ENCODE results near the gene ZSCAN16. TPM values are rescaled to one million over a fixed set of nuclear protein-coding genes. Genes with fewer than 3 reads are reported as not detected.

ZSCAN16 gene
- total and polyA plus RNA-seq, 3 donors from 2014 or later = 3.5 to 4.4 (median 3.6) TPM

- no peaks in the 10 kb centered on the region for H3K9me3 ChIP-seq
- intact Hi-C loops (cut with DNase I; ENCODE audit: low total_unique reads) = no loop called here
- H3K4me1 ChIP-seq = peaks cover 8% of the 10 kb centered on the region
- H3K27ac ChIP-seq = no peak overlapping the region
- no peak for DNase-seq
- H3K36me3 ChIP-seq (ENCODE audit: low read depth, missing control alignments) = no peaks in the 10 kb centered on the region
- no peak for TF ChIP-seq POLR2A (IDR thresholded peaks at IDR 0.05)
- no peak for TF ChIP-seq CTCF (IDR thresholded peaks at IDR 0.05)
- H3K27me3 ChIP-seq = no peaks in the 10 kb centered on the region
- H3K4me3 ChIP-seq = peak overlapping the region; percentile 45 to 71
- 5 to 8% methylated on average over 6 of the region's 6 CpGs for WGBS, 2 donors
Observed at GRCh38 chr6:28124971-28125353, 553 bp downstream of the ZSCAN16 start.

GRCh38 chr6:28125401-28125800, 992 bp downstream of the ZSCAN16 start:
- peaks cover 8% of the 10 kb centered on the region for H3K4me1 ChIP-seq
- no peak for DNase-seq
- H3K9me3 ChIP-seq = no peaks in the 10 kb centered on the region
- no peaks in the 10 kb centered on the region for H3K36me3 ChIP-seq (ENCODE audit: low read depth, missing control alignments)
- H3K4me3 ChIP-seq = no peak overlapping the region
- H3K27me3 ChIP-seq = no peaks in the 10 kb centered on the region
- intact Hi-C loops (cut with DNase I; ENCODE audit: low total_unique reads) = no loop called here
- H3K27ac ChIP-seq = no peak overlapping the region
- 73 to 85% methylated on average over 2 to 4 of the region's 4 CpGs for WGBS, 2 donors
- TF ChIP-seq POLR2A (IDR thresholded peaks at IDR 0.05) = no peak
- TF ChIP-seq CTCF (IDR thresholded peaks at IDR 0.05) = no peak

- Histone ChIP-seq H3K4me3 (no peak overlapping the region), H3K27me3 (no peaks in the 10 kb centered on the region), H3K4me1 (peaks cover 13% of the 10 kb centered on the region), H3K36me3 (ENCODE audit: low read depth, missing control alignments) (no peaks in the 10 kb centered on the region), H3K27ac (no peak overlapping the region), H3K9me3 (no peaks in the 10 kb centered on the region)
- WGBS, 2 donors = 62 to 70% methylated on average over 3 of the region's 3 CpGs
- TF ChIP-seq CTCF (IDR thresholded peaks at IDR 0.05) = no peak
- no peak for TF ChIP-seq POLR2A (IDR thresholded peaks at IDR 0.05)
- DNase-seq = peak; percentile 38
- intact Hi-C loops (cut with DNase I; ENCODE audit: low total_unique reads) = no loop called here
Observed at GRCh38 chr6:28134015-28134414, 9.6 kb downstream of the ZSCAN16 start.

GRCh38 chr6:28134716-28135115, 10.3 kb downstream of the ZSCAN16 start:
- peaks cover 13% of the 10 kb centered on the region for H3K4me1 ChIP-seq

More at GRCh38 chr6:28134716-28135115, 10.3 kb downstream of the ZSCAN16 start:
- no peak for DNase-seq
- H3K27ac ChIP-seq = no peak overlapping the region
- H3K4me3 ChIP-seq = no peak overlapping the region
- no peaks in the 10 kb centered on the region for H3K27me3 ChIP-seq
- no peaks in the 10 kb centered on the region for H3K36me3 ChIP-seq (ENCODE audit: low read depth, missing control alignments)
- no peaks in the 10 kb centered on the region for H3K9me3 ChIP-seq
- no peak for TF ChIP-seq POLR2A (IDR thresholded peaks at IDR 0.05)
- no peak for TF ChIP-seq CTCF (IDR thresholded peaks at IDR 0.05)
- intact Hi-C loops (cut with DNase I; ENCODE audit: low total_unique reads) = no loop called here
- 66 to 76% methylated on average over 1 of the region's 1 CpG for WGBS, 2 donors
